ENCODE measurements around the gene NARF. TPM values are rescaled to one million over a fixed set of nuclear protein-coding genes. Genes with fewer than 3 reads are reported as not detected.
"Not testable (repeated sequence)": the region's sequence is repeated elsewhere in the genome, so short reads cannot be mapped to it uniquely, and the experiment has no call there.

NARF gene
- total RNA-seq, 1 experiment from 2014 or later: 39.4 TPM

DNA sequence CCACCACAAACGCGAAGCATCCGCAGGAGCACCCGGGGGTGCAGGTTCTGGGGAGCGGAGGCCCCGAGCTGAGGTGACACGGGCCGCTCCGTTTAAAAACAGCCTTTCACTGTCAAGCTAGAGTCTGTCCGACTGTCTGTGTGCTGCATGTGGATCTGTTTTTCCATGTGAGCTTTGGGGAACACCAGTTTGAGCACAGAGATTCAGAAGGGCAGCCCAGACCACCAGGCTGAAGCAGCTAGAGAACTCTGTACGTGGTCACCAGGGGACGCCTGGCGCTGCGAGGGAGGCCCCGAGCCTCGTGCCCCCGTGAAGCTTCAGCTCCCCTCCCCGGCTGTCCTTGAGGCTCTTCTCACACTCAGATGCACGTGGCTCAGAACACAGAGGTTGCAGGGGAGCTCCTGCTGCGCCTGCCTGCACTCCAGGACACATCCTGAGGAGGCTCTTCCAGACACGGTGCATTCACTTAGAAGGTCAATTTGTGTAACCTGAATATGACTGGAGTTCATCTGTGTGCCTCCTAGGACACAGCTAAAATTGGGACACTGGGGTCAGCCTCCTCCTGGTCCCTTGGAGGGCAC is 45.3 kb downstream of the NARF start:
- CTCF ChIA-PET: interaction anchor here (0.7 kb wide), 1 partner anchor 32 kb away, joined by 3 read pairs; no protein-coding TSS in a partner anchor
- H3K9me3 Mint-ChIP-seq (ENCODE audit: low read depth, unreplicated experiment): no peaks in the 10 kb centered on the region
- TF ChIP-seq, protein P1, sequence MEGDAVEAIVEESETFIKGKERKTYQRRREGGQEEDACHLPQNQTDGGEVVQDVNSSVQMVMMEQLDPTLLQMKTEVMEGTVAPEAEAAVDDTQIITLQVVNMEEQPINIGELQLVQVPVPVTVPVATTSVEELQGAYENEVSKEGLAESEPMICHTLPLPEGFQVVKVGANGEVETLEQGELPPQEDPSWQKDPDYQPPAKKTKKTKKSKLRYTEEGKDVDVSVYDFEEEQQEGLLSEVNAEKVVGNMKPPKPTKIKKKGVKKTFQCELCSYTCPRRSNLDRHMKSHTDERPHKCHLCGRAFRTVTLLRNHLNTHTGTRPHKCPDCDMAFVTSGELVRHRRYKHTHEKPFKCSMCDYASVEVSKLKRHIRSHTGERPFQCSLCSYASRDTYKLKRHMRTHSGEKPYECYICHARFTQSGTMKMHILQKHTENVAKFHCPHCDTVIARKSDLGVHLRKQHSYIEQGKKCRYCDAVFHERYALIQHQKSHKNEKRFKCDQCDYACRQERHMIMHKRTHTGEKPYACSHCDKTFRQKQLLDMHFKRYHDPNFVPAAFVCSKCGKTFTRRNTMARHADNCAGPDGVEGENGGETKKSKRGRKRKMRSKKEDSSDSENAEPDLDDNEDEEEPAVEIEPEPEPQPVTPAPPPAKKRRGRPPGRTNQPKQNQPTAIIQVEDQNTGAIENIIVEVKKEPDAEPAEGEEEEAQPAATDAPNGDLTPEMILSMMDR (IDR thresholded peaks at IDR 0.05; ENCODE audit: unreplicated experiment): no peak
- no peaks in the 10 kb centered on the region for H3K4me1 Mint-ChIP-seq (ENCODE audit: low read depth, unreplicated experiment)
- H3K27me3 Mint-ChIP-seq (ENCODE audit: unreplicated experiment): no peaks in the 10 kb centered on the region
- no peak overlapping the region for H3K4me3 Mint-ChIP-seq (ENCODE audit: low read depth, unreplicated experiment)
- no peak overlapping the region for H3K27ac Mint-ChIP-seq (ENCODE audit: unreplicated experiment)
- intact Hi-C loops (cut with micrococcal nuclease; ENCODE audit: unreplicated experiment): no loop called here
- no TSS peak for BruUV-seq (replicated peaks)
- no peak for DNase-seq
- peaks cover 5% of the 10 kb centered on the region for H3K36me3 Mint-ChIP-seq (ENCODE audit: insufficient read depth, unreplicated experiment)

DNA sequence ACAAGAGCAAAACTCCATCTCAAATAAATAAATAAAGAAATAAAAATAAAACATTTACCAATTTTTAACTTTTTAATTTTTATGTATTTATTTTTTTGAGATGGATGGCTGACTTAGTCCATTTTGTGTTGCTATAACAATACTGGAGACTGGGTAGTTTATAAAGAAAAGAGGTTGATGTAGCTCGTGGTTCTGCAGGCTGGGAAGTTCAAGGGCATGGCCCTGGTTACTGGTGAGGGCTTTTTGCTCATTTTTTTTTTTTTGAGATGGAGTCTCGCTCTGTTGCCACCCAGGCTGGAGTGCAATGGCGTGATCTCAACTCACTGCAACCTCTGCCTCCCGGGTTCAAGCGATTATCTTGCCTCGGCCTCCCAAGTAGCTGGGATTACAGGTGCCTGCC is 46.8 kb downstream of the NARF start:
- no peak for DNase-seq
- Mint-ChIP-seq H3K27ac (ENCODE audit: unreplicated experiment) (no peak overlapping the region), H3K4me3 (ENCODE audit: low read depth, unreplicated experiment) (no peak overlapping the region), H3K4me1 (ENCODE audit: low read depth, unreplicated experiment) (no peaks in the 10 kb centered on the region), H3K9me3 (ENCODE audit: low read depth, unreplicated experiment) (no peaks in the 10 kb centered on the region), H3K27me3 (ENCODE audit: unreplicated experiment) (no peaks in the 10 kb centered on the region), H3K36me3 (ENCODE audit: insufficient read depth, unreplicated experiment) (peaks cover 5% of the 10 kb centered on the region)
- TF ChIP-seq, protein P1 (IDR thresholded peaks at IDR 0.05; ENCODE audit: unreplicated experiment): no peak
- no TSS peak for BruUV-seq (replicated peaks)
- intact Hi-C loops (cut with micrococcal nuclease; ENCODE audit: unreplicated experiment): no loop called here
- CTCF ChIA-PET: interaction anchor here (0.6 kb wide), 1 partner anchor 21 kb away, joined by 4 read pairs; no protein-coding TSS in a partner anchor

DNA sequence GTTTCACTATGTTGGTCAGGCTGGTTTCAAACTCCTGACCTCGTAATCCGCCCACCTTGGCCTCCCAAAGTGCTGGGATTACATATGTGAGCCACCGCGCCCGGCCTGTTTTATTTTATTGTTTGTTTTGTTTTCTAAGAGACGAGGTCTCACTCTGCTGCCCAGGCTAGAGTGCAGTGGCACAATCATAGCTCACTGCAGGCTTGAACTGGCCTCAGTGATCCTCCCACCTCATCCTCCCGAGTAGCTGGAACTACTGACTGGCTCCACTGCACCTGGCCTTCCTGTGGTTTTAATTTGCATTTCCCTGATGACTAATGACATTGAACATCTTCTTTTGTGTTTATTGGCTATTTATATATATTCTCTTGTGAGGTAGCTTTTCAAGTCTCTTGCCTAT is 47.9 kb downstream of the NARF start:
- BruUV-seq (replicated peaks); H3K36me3 Mint-ChIP-seq (ENCODE audit: insufficient read depth, unreplicated experiment); H3K4me1 Mint-ChIP-seq (ENCODE audit: low read depth, unreplicated experiment); H3K4me3 Mint-ChIP-seq (ENCODE audit: low read depth, unreplicated experiment); H3K27ac Mint-ChIP-seq (ENCODE audit: unreplicated experiment); intact Hi-C loops (cut with micrococcal nuclease; ENCODE audit: unreplicated experiment); H3K9me3 Mint-ChIP-seq (ENCODE audit: low read depth, unreplicated experiment); DNase-seq; H3K27me3 Mint-ChIP-seq (ENCODE audit: unreplicated experiment); CTCF ChIA-PET: not testable (repeated sequence)

DNA sequence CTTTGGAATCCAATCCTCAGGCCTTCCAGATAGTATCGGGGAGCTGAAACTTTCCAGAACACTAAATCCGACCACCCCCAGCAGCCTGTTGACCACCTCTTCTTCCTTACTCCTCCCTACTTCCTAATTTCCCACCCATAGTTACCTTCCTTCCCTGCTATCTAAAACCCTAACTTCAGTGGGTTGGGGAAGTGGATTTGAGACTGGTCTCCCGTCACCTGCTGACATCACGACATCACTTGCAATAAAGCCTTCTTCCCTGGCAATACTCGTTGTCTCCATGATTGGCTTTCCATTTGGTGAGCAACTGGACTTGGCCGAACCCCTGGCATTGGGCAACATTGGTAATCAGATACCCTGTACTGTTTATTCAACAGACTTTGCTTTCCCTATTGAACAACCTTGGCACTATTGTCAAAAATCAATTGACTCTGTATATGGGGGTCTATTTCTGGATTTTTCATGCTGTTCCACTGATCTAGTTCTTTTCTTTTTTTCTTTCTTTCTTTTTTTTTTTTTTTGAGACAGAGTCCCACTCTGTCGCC is 49.2 kb downstream of the NARF start:
- H3K27ac Mint-ChIP-seq (ENCODE audit: unreplicated experiment): no peak overlapping the region
- intact Hi-C loops (cut with micrococcal nuclease; ENCODE audit: unreplicated experiment): no loop called here

DNA sequence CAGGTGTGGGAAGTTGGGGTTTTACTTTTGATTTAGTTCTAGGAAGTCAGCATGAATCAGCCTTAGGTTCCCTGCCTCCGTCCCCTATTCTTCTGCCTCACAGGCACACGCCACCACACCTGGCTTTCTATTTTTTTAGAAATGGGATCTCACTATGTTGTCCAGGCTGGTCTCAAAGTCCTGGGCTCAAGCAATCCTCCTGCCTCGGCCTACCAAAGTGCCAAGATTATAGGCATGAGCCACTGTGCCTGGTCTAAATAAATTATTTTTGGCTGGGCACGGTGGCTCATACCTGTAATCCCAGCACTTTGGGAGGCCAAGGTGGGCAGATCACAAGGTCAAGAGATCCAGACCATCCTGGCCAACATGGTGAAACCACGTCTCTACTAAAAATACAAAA is 53.1 kb downstream of the NARF start:
- BruUV-seq (replicated peaks); H3K27ac Mint-ChIP-seq (ENCODE audit: unreplicated experiment); H3K9me3 Mint-ChIP-seq (ENCODE audit: low read depth, unreplicated experiment); H3K4me1 Mint-ChIP-seq (ENCODE audit: low read depth, unreplicated experiment); H3K4me3 Mint-ChIP-seq (ENCODE audit: low read depth, unreplicated experiment); H3K36me3 Mint-ChIP-seq (ENCODE audit: insufficient read depth, unreplicated experiment); CTCF ChIA-PET; H3K27me3 Mint-ChIP-seq (ENCODE audit: unreplicated experiment); intact Hi-C loops (cut with micrococcal nuclease; ENCODE audit: unreplicated experiment); DNase-seq: not testable (repeated sequence)

More for the DNA sequence above, 49.2 kb downstream of the NARF start:
- TF ChIP-seq, protein P1 (IDR thresholded peaks at IDR 0.05; ENCODE audit: unreplicated experiment): no peak
- Mint-ChIP-seq H3K9me3 (ENCODE audit: low read depth, unreplicated experiment) (no peaks in the 10 kb centered on the region), H3K4me3 (ENCODE audit: low read depth, unreplicated experiment) (no peak overlapping the region), H3K27me3 (ENCODE audit: unreplicated experiment) (no peaks in the 10 kb centered on the region), H3K36me3 (ENCODE audit: insufficient read depth, unreplicated experiment) (peaks cover 5% of the 10 kb centered on the region), H3K4me1 (ENCODE audit: low read depth, unreplicated experiment) (no peaks in the 10 kb centered on the region)
- no peak for DNase-seq
- BruUV-seq (replicated peaks): no TSS peak
- CTCF ChIA-PET: no interaction called here

DNA sequence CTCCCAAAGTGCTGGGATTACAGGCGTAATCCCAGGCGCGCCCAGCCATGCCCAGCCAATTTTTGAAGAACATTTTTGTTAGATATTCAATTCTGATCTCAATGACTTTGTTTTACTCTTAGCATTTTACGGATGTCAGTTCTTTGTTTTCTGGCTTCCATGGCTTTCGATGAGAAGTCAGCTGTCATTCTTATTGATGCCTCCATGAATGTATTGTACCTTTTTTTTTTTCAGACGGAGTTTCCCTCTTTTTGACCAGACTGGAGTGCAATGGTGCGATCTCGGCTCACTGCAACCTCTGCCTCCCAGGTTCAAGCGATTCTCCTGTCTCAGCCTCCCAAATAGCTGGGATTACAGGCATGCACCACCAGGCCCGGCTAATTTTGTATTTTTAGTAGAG is 55.3 kb downstream of the NARF start:
- H3K4me3 Mint-ChIP-seq (ENCODE audit: low read depth, unreplicated experiment); H3K36me3 Mint-ChIP-seq (ENCODE audit: insufficient read depth, unreplicated experiment); CTCF ChIA-PET; H3K4me1 Mint-ChIP-seq (ENCODE audit: low read depth, unreplicated experiment); H3K9me3 Mint-ChIP-seq (ENCODE audit: low read depth, unreplicated experiment); H3K27me3 Mint-ChIP-seq (ENCODE audit: unreplicated experiment); BruUV-seq (replicated peaks); intact Hi-C loops (cut with micrococcal nuclease; ENCODE audit: unreplicated experiment); H3K27ac Mint-ChIP-seq (ENCODE audit: unreplicated experiment); DNase-seq: not testable (repeated sequence)
